Uterus (tissue), 2 donors: ENCODE data around the gene WDSUB1.

Experiments used
- CTCF ChIP-seq, 4 experiments: fragments of 200-600 bp in 2 of 4; fragments of 450-650 bp in 2 of 4; sonication (generic) in 2 of 4; IDR thresholded peaks; one replicate each; pipeline ENCODE4 v1.5.1; 2016 to 2019; ENCODE audit warnings: antibody characterized with exemption in 4 of 4, mild to moderate bottlenecking in 2 of 4, moderate library complexity in 1 of 4
- POLR2A ChIP-seq, 2 donors: fragments of 450-650 bp; IDR thresholded peaks; one replicate each; pipeline ENCODE4 v1.6.1; 2016; ENCODE audit warnings: antibody characterized with exemption in 2 of 2, mild to moderate bottlenecking in 1 of 2, moderate library complexity in 1 of 2

DNA sequence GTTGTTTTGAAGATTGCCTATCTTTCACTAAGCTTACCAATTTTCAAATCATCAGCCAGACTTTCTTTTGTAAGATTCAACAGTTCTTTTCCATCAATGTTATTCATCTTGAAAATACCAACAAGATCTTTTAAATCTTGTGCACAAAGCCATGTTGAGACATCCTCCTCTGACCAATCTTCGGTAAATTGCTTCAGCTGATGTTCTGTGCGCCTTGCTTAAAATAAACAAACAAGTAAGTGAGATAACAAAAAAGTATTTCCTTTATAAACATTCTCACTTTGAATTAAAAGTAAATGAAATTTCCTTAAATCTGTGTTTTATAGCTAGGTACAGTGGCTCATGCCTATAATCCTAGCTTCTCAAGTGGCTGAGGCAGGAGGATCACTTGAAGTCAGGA is 30.3 kb downstream of the WDSUB1 start:
- no peak for TF ChIP-seq POLR2A (IDR thresholded peaks at IDR 0.05)
- TF ChIP-seq CTCF (IDR thresholded peaks at IDR 0.05): no peak
